CD14-positive monocyte (primary cell): Measurements from ENCODE around the gene MAD1L1. TPM values are rescaled to one million over a fixed set of nuclear protein-coding genes. Genes with fewer than 3 reads are reported as not detected.
A peak's percentile ranks its signal among the peaks of the same experiment; 100 is the strongest.

Experiments used
- DNase-seq, 3 donors: peaks; one replicate each; pipeline ENCODE4 v3.0.0-alpha.2; 2011 to 2022
- H2AFZ ChIP-seq: 2 replicates; pipeline ENCODE4 v1.6.0; 2012; ENCODE audit warnings: mild to moderate bottlenecking, low read depth, low read length, inconsistent platforms; ENCODE audit not compliant: insufficient read depth, poor library complexity, severe bottlenecking
- H3K27ac ChIP-seq, 2 donors: 1 replicate in 1 of 2; 2 replicates in 1 of 2; pipeline ENCODE4 v1.5.1; 2012 to 2013; ENCODE audit warnings: low read length in 2 of 2, control low read depth in 1 of 2, inconsistent platforms in 1 of 2, low read depth in 1 of 2, mild to moderate bottlenecking in 1 of 2
- H3K27me3 ChIP-seq, 2 donors: one replicate each; pipeline versions ENCODE4 v1.6.0 to v1.6.1; 2011 to 2013; ENCODE audit warnings: low read length in 2 of 2; ENCODE audit not compliant: control insufficient read depth in 2 of 2, insufficient read depth in 2 of 2
- H3K36me3 ChIP-seq, 2 donors: replicated peaks in 1 of 2; 1 replicate in 1 of 2; 2 replicates in 1 of 2; pipeline versions ENCODE4 v1.5.1 to v1.6.1; 2012 to 2013; ENCODE audit warnings: low read length in 2 of 2, control low read depth in 1 of 2, inconsistent platforms in 1 of 2, mild to moderate bottlenecking in 1 of 2; ENCODE audit not compliant: insufficient read depth in 2 of 2, control insufficient read depth in 1 of 2
- H3K4me1 ChIP-seq, 2 donors: 1 replicate in 1 of 2; 2 replicates in 1 of 2; pipeline versions ENCODE4 v1.5.1 to v1.6.1; 2012 to 2013; ENCODE audit warnings: low read length in 2 of 2, control low read depth in 1 of 2, inconsistent platforms in 1 of 2, mild to moderate bottlenecking in 1 of 2, moderate library complexity in 1 of 2; ENCODE audit not compliant: insufficient read depth in 2 of 2, control insufficient read depth in 1 of 2
- H3K4me2 ChIP-seq: replicated peaks from 2 replicates; pipeline ENCODE3; 2012; ENCODE audit warnings: low read length, moderate library complexity, mild to moderate bottlenecking; ENCODE audit not compliant: poor library complexity, severe bottlenecking; ENCODE audit errors: extremely low read depth
- H3K4me3 ChIP-seq, 3 experiments: fragments of 200-600 bp in 1 of 3; sonication (generic) in 1 of 3; replicated peaks in 1 of 3; 1 replicate in 2 of 3; 2 replicates in 1 of 3; pipeline ENCODE4 v1.5.1; 2011 to 2013; ENCODE audit warnings: low read length in 3 of 3, mild to moderate bottlenecking in 3 of 3, control low read depth in 2 of 3, low read depth in 2 of 3, inconsistent platforms in 1 of 3, moderate library complexity in 1 of 3
- H3K79me2 ChIP-seq: 2 replicates; pipeline ENCODE4 v1.6.0; 2012; ENCODE audit warnings: mild to moderate bottlenecking, control low read depth, inconsistent platforms, low read length, moderate library complexity; ENCODE audit not compliant: insufficient read depth
- H3K9ac ChIP-seq: 2 replicates; pipeline ENCODE4 v1.6.0; 2017; ENCODE audit warnings: low read length, mild to moderate bottlenecking; ENCODE audit not compliant: insufficient read depth, poor library complexity, severe bottlenecking
- H3K9me3 ChIP-seq, 2 donors: replicated peaks in 1 of 2; 1 replicate in 1 of 2; 2 replicates in 1 of 2; pipeline versions ENCODE4 v1.5.1 to v1.6.1; 2012 to 2013; ENCODE audit warnings: low read length in 2 of 2, control low read depth in 1 of 2; ENCODE audit not compliant: control insufficient read depth in 1 of 2, insufficient read depth in 1 of 2
- H4K20me1 ChIP-seq: 2 replicates; pipeline ENCODE4 v1.6.0; 2012; ENCODE audit warnings: mild to moderate bottlenecking, low read length, control low read depth, moderate library complexity; ENCODE audit not compliant: insufficient read depth
- H3K27ac Mint-ChIP-seq, 7 donors: one replicate each; pipeline ENCODE4 v1.8.0; 2020; ENCODE audit warnings: mild to moderate bottlenecking in 7 of 7, mixed read lengths in 7 of 7, moderate library complexity in 6 of 7, inconsistent platforms in 2 of 7
- H3K27me3 Mint-ChIP-seq, 3 donors: one replicate each; pipeline ENCODE4 v1.8.0; 2021 to 2022; ENCODE audit warnings: low read depth in 3 of 3, mild to moderate bottlenecking in 3 of 3, mixed read lengths in 3 of 3, moderate library complexity in 3 of 3, inconsistent platforms in 1 of 3
- H3K36me3 Mint-ChIP-seq, 2 donors: one replicate each; pipeline ENCODE4 v1.8.0; 2020; ENCODE audit warnings: mixed read lengths in 2 of 2, inconsistent platforms in 1 of 2, mild to moderate bottlenecking in 1 of 2
- H3K4me1 Mint-ChIP-seq: one replicate; pipeline ENCODE4 v1.8.0; 2020; ENCODE audit warnings: mild to moderate bottlenecking, mixed read lengths
- H3K4me3 Mint-ChIP-seq, 2 donors: one replicate each; pipeline ENCODE4 v1.8.0; 2020; ENCODE audit warnings: mild to moderate bottlenecking in 2 of 2, mixed read lengths in 2 of 2, moderate library complexity in 1 of 2
- H3K9me3 Mint-ChIP-seq, 7 donors: one replicate each; pipeline ENCODE4 v1.8.0; 2020 to 2022; ENCODE audit warnings: mixed read lengths in 7 of 7, mild to moderate bottlenecking in 6 of 7, moderate library complexity in 6 of 7, inconsistent platforms in 2 of 7
- CTCF ChIP-seq: fragments of 200-600 bp; IDR thresholded peaks from one replicate; pipeline ENCODE4 v1.8.0; 2022; ENCODE audit warnings: antibody characterized with exemption, mild to moderate bottlenecking
- WGBS: methylation state at CpG from one replicate; pipeline ENCODE4 v1.1.5; 2013; ENCODE audit warnings: missing lambda C conversion rate; ENCODE audit not compliant: insufficient coverage; 5-methylcytosine and 5-hydroxymethylcytosine counted together
- intact Hi-C, 2 donors: fragments of 100-400 bp; cut with micrococcal nuclease; formaldehyde crosslinking; loops; one replicate each; pipeline versions ENCODE4 v1.15.0 to v1.15.1; 2023
- polyA plus RNA-seq, 3 donors: library from polyadenylated mRNA; depleted of rRNA in 1 of 3; unstranded in 2 of 3; stranded (reverse) in 1 of 3; fragments of 300-500 nt in 2 of 3; fragments of >200 nt in 1 of 3; fragmentation: Illumina TruSeq in 2 of 3; gene quantifications; 1 replicate in 2 of 3; 2 replicates in 1 of 3; pipeline ENCODE4 v1.2.3, GENCODE V29; 2012 to 2021

MAD1L1 gene
- polyA plus RNA-seq, 3 donors: 22.0 to 39.4 (median 33.2) TPM

- no peaks in the 10 kb centered on the region for H3K79me2 ChIP-seq
- no peak overlapping the region for H3K9ac ChIP-seq
- peaks cover 27% of the 10 kb centered on the region for H4K20me1 ChIP-seq
- H3K27ac Mint-ChIP-seq: peak overlapping the region in 2 of 7 donors; percentile 45 to 86
- H3K27ac ChIP-seq: no peak overlapping the region
- DNase-seq: no peak
- no peak overlapping the region for H3K4me3 Mint-ChIP-seq
- H3K9me3 Mint-ChIP-seq: peaks cover 0 to 2% (median 0%) of the 10 kb centered on the region in 7 donors
- no peak overlapping the region for H3K4me3 ChIP-seq
- no peaks in the 10 kb centered on the region for H3K27me3 ChIP-seq
- intact Hi-C loops: no loop called here
- no peaks in the 10 kb centered on the region for H3K9me3 ChIP-seq
- H3K4me2 ChIP-seq: no peak overlapping the region
- TF ChIP-seq CTCF: no peak
- peaks cover 32 to 57% of the 10 kb centered on the region in 2 donors for H3K36me3 Mint-ChIP-seq
- peaks cover 3% of the 10 kb centered on the region for H3K4me1 Mint-ChIP-seq
- peaks cover 0 to 11% of the 10 kb centered on the region in 2 donors for H3K36me3 ChIP-seq
- H3K4me1 ChIP-seq: no peaks in the 10 kb centered on the region
- over 99% methylated on average over 16 of the region's 17 CpGs for WGBS
- no peak overlapping the region for H2AFZ ChIP-seq
- peaks cover 0 to 6% (median 1%) of the 10 kb centered on the region in 3 donors for H3K27me3 Mint-ChIP-seq
Observed at GRCh38 chr7:2154831-2155230, 77.9 kb downstream of the MAD1L1 start.

DNA sequence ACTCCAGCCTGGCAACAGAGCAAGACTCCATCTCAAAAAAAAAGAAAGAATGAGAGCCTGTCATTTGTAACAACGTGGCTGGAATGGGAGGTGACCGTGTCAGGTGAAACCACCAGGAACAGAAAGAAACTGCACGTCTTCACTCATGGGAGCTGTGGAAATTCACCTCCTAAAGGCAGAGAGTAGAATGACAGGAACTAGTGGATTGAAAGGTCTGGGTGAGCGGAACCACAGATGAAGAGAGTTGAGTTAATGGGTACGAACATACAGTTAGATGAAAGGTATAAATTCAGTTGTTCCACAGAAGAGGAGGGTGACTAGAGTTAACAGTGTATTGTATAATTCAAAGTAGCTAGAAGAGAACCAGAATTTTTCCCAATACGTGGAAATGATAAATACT lies 78.6 kb downstream of the MAD1L1 start:
- intact Hi-C loops: no loop called here
- no peak overlapping the region for H2AFZ ChIP-seq
- no peak overlapping the region for H3K4me2 ChIP-seq
- Mint-ChIP-seq H3K27ac (peak overlapping the region in 1 of 7 donors; percentile 14), H3K4me3 (no peak overlapping the region), H3K9me3 (no peaks in the 10 kb centered on the region), H3K4me1 (peaks cover 3% of the 10 kb centered on the region), H3K36me3 (peaks cover 32 to 57% of the 10 kb centered on the region in 2 donors), H3K27me3 (peaks cover 0 to 5% (median 1%) of the 10 kb centered on the region in 3 donors)
- H3K27me3 ChIP-seq: no peaks in the 10 kb centered on the region
- TF ChIP-seq CTCF: no peak
- no peaks in the 10 kb centered on the region for H3K9me3 ChIP-seq
- peaks cover 0 to 11% of the 10 kb centered on the region in 2 donors for H3K36me3 ChIP-seq
- H3K4me1 ChIP-seq: no peaks in the 10 kb centered on the region
- 88% methylated on average over 3 of the region's 6 CpGs for WGBS
- no peak overlapping the region for H3K4me3 ChIP-seq
- peaks cover 24% of the 10 kb centered on the region for H4K20me1 ChIP-seq
- DNase-seq: no peak
- H3K79me2 ChIP-seq: no peaks in the 10 kb centered on the region
- H3K27ac ChIP-seq: no peak overlapping the region
- H3K9ac ChIP-seq: no peak overlapping the region
